ENCODE results near the gene CCDC91. TPM values are rescaled to one million over a fixed set of nuclear protein-coding genes. Genes with fewer than 3 reads are reported as not detected.
"Not testable (repeated sequence)": the region's sequence is repeated elsewhere in the genome, so short reads cannot be mapped to it uniquely, and the experiment has no call there.

Gene CCDC91
- polyA plus RNA-seq, 3 donors: 9.4 to 21.0 (median 18.3) TPM

- H3K27ac ChIP-seq (ENCODE audit: low read depth, low read length): no peak overlapping the region
Observed at GRCh38 chr12:28257411-28257810, 67.2 kb downstream of the CCDC91 start.

- 89 to 100% (median 95%) methylated on average over 1 of the region's 1 CpG for WGBS, 3 donors
- no peak overlapping the region for H3K27ac ChIP-seq (ENCODE audit: low read depth, low read length)
Observed at GRCh38 chr12:28258998-28259397, 68.7 kb downstream of the CCDC91 start.

- no peak overlapping the region for H3K27ac ChIP-seq (ENCODE audit: low read depth, low read length)
- WGBS, 3 donors: 53 to 85% (median 83%) methylated on average over 2 of the region's 2 CpGs
Observed at GRCh38 chr12:28265435-28266042, 75.3 kb downstream of the CCDC91 start.

GRCh38 chr12:28267920-28268607 is 77.8 kb downstream of the CCDC91 start:
- WGBS, 3 donors: 96 to 99% (median 97%) methylated on average over 5 of the region's 5 CpGs
- not testable (repeated sequence) for H3K27ac ChIP-seq (ENCODE audit: low read depth, low read length)

- H3K27ac ChIP-seq (ENCODE audit: low read depth, low read length): no peak overlapping the region
- 96 to 97% (median 97%) methylated on average over 3 of the region's 3 CpGs for WGBS, 3 donors
Observed at GRCh38 chr12:28268608-28269229, 78.5 kb downstream of the CCDC91 start.

- no peak overlapping the region for H3K27ac ChIP-seq (ENCODE audit: low read depth, low read length)
- 94 to 98% (median 95%) methylated on average over 1 of the region's 1 CpG for WGBS, 3 donors
Observed at GRCh38 chr12:28269851-28270250, 79.6 kb downstream of the CCDC91 start.

- WGBS, 3 donors: 95 to 96% (median 95%) methylated on average over 1 of the region's 1 CpG
- H3K27ac ChIP-seq (ENCODE audit: low read depth, low read length): no peak overlapping the region
Observed at GRCh38 chr12:28278499-28278898, 88.2 kb downstream of the CCDC91 start.

GRCh38 chr12:28278960-28279359 is 88.7 kb downstream of the CCDC91 start:
- 97 to 100% (median 98%) methylated on average over 1 of the region's 1 CpG for WGBS, 3 donors

GRCh38 chr12:28286352-28286751 is 96.1 kb downstream of the CCDC91 start:
- no peak overlapping the region for H3K27ac ChIP-seq (ENCODE audit: low read depth, low read length)

More at GRCh38 chr12:28278960-28279359, 88.7 kb downstream of the CCDC91 start:
- H3K27ac ChIP-seq (ENCODE audit: low read depth, low read length): no peak overlapping the region

- H3K27ac ChIP-seq (ENCODE audit: low read depth, low read length): no peak overlapping the region
Observed at GRCh38 chr12:28290262-28290661, 100.0 kb downstream of the CCDC91 start.

- no peak overlapping the region for H3K27ac ChIP-seq (ENCODE audit: low read depth, low read length)
- 78 to 89% (median 87%) methylated on average over 2 of the region's 2 CpGs for WGBS, 3 donors
Observed at GRCh38 chr12:28292699-28293098, 102.4 kb downstream of the CCDC91 start.

- 81 to 89% (median 84%) methylated on average over 6 of the region's 6 CpGs for WGBS, 3 donors
- no peak overlapping the region for H3K27ac ChIP-seq (ENCODE audit: low read depth, low read length)
Observed at GRCh38 chr12:28294300-28294699, 104.0 kb downstream of the CCDC91 start.

GRCh38 chr12:28296287-28296686 is 106.0 kb downstream of the CCDC91 start:
- H3K27ac ChIP-seq (ENCODE audit: low read depth, low read length): no peak overlapping the region
- 96 to 98% (median 98%) methylated on average over 2 of the region's 2 CpGs for WGBS, 3 donors

GRCh38 chr12:28303192-28303591 is 112.9 kb downstream of the CCDC91 start:
- WGBS, 3 donors: 95 to 97% (median 96%) methylated on average over 3 of the region's 3 CpGs
- H3K27ac ChIP-seq (ENCODE audit: low read depth, low read length): no peak overlapping the region

GRCh38 chr12:28306535-28306934 is 116.3 kb downstream of the CCDC91 start:
- 92 to 98% (median 96%) methylated on average over 2 of the region's 2 CpGs for WGBS, 3 donors
- no peak overlapping the region for H3K27ac ChIP-seq (ENCODE audit: low read depth, low read length)

GRCh38 chr12:28308891-28309290 is 118.6 kb downstream of the CCDC91 start:
- no peak overlapping the region for H3K27ac ChIP-seq (ENCODE audit: low read depth, low read length)
- 90 to 92% (median 92%) methylated on average over 2 of the region's 2 CpGs for WGBS, 3 donors

- H3K27ac ChIP-seq (ENCODE audit: low read depth, low read length): no peak overlapping the region
- WGBS, 3 donors: 65 to 81% (median 76%) methylated on average over 1 of the region's 1 CpG
Observed at GRCh38 chr12:28313631-28314030, 123.4 kb downstream of the CCDC91 start.

- H3K27ac ChIP-seq (ENCODE audit: low read depth, low read length): no peak overlapping the region
Observed at GRCh38 chr12:28316049-28316448, 125.8 kb downstream of the CCDC91 start.

GRCh38 chr12:28318273-28318672 is 128.0 kb downstream of the CCDC91 start:
- H3K27ac ChIP-seq (ENCODE audit: low read depth, low read length): no peak overlapping the region
- 68 to 89% (median 78%) methylated on average over 3 of the region's 3 CpGs for WGBS, 3 donors

- no peak overlapping the region for H3K27ac ChIP-seq (ENCODE audit: low read depth, low read length)
- 71 to 87% (median 83%) methylated on average over 1 of the region's 1 CpG for WGBS, 3 donors
Observed at GRCh38 chr12:28320353-28320752, 130.1 kb downstream of the CCDC91 start.
